HT1080 (cell line): ENCODE results near the gene GLOD4. TPM values are rescaled to one million over a fixed set of nuclear protein-coding genes. Genes with fewer than 3 reads are reported as not detected.
A peak's percentile ranks its signal among the peaks of the same experiment; 100 is the strongest.
"Not testable (repeated sequence)": the region's sequence is repeated elsewhere in the genome, so short reads cannot be mapped to it uniquely, and the experiment has no call there.

ENCODE experiments used
- DNase-seq: peaks from one replicate; pipeline ENCODE4 v3.0.0-alpha.2; 2015; ENCODE audit warnings: low read depth
- polyA plus RNA-seq, 2 experiments: library from polyadenylated mRNA; depleted of rRNA; stranded (reverse); fragments of >200 nt; gene quantifications; 2 replicates each; pipeline ENCODE4 v1.2.3, GENCODE V29; 2015
- total RNA-seq: library from RNA; depleted of rRNA; stranded (reverse); fragments of >200 nt; shearing (Covaris generic); gene quantifications from 2 replicates; pipeline ENCODE4 v1.2.3, GENCODE V29; 2014; rRNA removed

Gene GLOD4, protein sequence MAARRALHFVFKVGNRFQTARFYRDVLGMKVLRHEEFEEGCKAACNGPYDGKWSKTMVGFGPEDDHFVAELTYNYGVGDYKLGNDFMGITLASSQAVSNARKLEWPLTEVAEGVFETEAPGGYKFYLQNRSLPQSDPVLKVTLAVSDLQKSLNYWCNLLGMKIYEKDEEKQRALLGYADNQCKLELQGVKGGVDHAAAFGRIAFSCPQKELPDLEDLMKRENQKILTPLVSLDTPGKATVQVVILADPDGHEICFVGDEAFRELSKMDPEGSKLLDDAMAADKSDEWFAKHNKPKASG
- total RNA-seq, result 46.7 and 59.4 TPM in 2 replicates
- 44.1 and 49.1 TPM in 2 replicates for polyA plus RNA-seq (2015; cell fraction: cytosol; rRNA removed)
- polyA plus RNA-seq (2015; cell fraction: nucleus; rRNA removed), result 59.9 and 72.5 TPM in 2 replicates

DNA sequence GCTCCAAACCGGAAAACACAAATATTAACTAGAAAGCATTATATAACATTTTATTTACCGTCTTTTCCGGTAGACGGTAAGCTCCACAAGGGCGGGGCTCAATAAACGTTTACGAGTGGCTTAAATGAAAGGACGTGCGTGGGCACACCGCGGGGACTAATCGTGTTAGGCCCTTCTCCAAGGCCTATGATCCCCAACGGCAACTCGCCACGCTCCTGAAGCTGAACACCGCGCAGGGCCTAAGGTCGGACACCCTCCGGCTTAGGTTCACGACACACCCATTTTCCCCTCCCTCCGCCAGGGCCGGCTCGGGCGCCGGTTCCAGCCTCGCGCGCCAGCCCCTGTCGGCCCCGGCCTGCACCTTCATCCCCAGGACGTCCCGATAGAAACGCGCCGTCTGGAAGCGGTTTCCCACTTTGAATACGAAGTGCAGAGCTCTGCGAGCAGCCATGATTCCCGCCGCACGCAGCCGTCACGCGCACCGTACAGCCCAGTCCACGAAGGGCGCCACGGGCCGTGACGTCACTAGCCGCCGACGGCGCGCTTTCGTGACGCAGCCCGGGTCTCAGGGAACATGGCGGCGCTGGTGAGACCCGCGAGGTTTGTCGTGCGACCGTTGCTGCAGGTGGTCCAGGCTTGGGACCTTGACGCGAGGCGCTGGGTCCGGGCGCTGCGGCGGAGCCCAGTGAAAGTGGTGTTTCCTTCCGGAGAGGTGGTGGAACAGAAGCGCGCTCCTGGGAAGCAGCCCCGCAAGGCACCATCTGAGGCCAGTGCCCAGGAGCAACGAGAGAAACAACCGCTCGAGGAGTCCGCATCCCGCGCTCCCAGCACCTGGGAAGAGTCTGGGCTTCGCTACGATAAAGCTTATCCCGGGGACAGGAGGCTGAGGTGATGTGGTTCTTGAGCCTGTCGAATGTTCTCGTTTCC is at the start of gene GLOD4, which contains the start of gene MRM3:
TSS of gene GLOD4 (minus strand) at position 476 of the 927 bp plus-strand sequence. CDS start at position 451, 25 bp downstream.
TSS of gene MRM3 (plus strand) at position 549 of the 927 bp plus-strand sequence. CDS start at position 575, 26 bp downstream.
- DNase-seq, result peak; percentile 80

DNA sequence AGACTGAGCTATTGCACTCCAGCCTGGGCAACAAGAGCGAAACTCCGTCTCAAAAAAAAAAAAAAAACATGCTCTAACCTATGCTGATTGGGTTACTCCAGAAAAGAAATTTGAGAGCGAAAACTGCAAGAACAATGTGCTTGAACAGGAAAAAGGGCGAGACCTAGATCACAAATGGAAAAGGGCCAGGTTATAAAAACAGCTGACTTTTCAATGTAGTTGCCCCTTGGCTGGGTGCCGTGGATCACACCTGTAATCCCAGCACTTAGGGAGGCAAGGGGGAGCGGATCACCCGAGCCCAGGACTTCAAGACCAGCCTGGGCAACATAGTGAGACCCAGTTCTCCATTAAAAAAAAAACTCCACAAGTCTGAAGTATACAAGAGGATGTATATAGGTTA is 48.9 kb upstream of the GLOD4 start:
- no peak for DNase-seq

DNA sequence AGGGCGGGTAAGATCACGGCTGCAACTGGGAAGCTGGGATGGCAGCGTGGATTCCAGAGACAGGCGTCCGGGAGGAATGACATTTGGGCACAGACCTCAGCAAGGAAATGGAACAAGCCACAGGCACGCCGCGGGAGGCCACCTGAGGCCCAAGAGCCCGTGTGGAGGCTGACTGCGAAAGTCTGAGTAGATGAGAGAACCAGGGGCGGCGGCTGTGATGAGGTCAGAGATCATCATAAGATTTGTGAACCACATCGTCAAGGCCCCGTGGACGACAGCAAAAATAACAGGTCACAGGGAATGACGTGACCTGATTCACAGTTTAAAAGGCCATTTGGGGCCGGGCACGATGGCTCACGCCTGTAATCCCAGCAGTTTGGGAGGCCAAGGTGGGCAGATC is 48.3 kb upstream of the GLOD4 start:
- DNase-seq, result no peak

DNA sequence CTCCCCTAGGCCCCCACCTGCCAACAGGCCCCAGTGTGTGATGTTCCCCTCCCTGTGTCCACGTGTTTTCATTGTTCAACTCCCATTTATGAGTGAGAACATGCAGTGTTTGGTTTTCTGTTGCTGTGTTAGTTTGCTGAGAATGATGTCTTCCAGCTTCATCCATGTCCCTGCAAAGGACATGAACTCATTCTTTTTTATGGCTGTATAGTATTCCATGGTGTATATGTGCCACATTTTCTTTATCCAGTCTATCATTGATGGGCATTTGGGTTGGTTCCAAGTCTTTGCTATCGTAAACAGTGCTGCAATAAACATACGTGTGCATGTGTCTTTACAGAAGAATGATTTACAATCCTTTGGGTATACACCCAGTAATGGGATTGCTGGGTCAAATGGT is 47.5 kb upstream of the GLOD4 start:
- not testable (repeated sequence) for DNase-seq

DNA sequence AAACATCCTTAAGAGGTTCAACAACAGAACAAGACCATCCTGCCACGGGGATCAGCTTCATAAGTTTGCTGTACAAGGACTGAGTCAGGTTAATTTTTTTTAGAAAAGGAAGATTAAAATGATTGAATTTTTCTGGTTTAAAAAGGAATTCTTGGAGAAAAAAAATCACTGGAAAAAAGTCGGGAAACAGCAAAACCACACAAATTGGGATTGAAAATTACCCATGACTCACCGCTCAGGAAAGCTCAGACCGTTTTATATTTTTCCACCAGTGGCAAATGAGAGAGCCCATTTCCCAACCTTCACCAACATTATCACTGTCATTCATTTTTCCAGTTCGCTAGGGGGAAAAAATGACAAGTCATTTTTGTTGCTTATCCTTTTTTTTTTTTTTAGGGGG is 46.7 kb upstream of the GLOD4 start:
- DNase-seq, result no peak

DNA sequence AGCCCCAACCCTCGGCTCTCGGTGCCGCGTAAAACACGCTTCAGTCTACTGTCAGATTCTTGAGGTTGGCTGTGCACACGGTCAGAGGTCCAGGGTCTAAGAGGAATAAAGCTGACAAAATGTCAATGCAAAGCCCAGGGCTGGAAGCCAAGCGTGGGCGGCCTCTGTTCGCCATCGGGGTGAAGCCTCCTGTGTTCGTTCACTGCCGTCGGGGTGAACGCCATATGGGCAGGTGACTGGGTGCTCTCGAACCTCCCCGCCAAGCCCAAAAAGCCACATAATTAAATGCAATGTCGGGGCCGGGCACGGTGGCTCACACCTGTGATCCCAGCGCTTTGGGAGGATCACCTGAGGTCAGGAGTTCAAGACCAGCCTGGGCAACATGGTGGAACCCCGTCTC is 44.7 kb upstream of the GLOD4 start:
- DNase-seq, result no peak

DNA sequence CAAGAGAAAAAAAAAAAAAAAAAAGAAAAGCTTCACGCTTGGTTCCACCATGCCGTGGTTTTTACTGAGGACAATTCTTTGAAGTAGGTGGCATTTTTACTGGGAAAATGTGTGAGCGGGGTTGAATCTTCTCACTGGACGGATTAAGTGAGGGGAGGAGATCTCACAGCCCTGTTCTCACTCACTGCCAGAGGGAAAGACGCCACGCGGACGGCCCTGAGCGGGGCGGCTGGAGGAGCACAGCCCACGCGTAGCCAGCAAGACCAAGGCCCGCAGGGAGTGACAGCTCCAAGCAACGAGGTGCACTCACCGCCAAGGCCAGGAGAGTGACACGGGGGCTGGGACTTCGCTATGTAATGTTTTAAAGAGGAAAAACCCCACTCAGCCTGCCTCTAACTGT is 43.1 kb upstream of the GLOD4 start:
- no peak for DNase-seq

DNA sequence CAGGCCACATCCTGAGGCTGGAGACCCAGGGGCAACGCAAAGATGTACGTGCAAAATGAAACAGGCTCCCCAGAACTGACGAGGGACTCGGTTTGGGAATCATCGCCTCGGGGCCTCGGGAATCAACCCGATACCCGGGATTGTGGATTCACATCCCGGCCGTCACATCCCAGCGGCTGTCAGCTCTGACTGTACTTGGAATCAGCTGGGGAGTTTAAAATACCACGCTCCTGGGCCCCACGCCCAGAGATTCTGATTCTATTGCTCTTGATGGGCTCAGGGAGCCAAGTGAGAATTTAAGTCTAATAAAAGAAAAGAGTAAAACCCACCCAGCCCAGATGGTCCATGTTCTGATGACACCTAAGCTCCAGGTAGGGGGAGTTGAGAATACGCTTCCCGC is 42.3 kb upstream of the GLOD4 start:
- DNase-seq, result no peak

DNA sequence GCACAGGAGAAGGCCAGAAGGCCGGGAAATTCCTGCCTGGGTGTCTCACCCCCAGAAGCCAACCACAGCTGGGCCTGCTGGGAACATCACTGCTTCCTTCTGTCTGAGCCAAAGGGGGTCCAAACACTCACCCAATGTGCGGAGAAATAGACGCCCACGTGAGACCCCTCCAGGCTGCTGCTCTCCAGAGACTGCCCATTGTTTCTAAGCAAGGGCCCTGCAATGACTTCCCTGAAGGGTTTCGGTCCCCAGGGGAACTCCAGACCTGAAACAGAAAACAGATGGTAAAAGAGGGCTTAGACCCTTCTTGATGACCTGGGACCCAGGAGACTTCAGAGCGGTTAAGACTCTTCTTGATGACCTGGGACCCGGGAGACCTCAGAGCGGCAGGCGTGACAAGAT is 41.4 kb upstream of the GLOD4 start:
- no peak for DNase-seq

DNA sequence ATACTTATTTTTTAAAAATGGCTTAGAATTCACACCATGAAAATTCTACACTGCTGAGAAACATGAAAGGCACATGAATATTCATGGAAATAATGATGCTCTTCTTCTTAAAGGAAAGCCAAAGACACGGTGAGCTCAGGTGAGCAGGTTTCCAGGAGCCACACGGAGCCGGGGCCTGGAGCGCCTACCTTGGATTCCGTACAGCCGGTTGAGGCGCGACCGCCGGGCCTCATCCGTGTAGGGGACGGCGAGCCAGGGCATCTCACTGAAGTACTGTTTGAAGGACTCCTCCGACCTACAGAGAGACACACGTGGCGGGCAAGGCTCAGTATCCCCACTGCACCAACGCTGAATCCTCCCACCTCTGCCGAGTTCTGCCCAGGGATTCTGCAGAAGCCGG is 37.2 kb upstream of the GLOD4 start:
- no peak for DNase-seq

DNA sequence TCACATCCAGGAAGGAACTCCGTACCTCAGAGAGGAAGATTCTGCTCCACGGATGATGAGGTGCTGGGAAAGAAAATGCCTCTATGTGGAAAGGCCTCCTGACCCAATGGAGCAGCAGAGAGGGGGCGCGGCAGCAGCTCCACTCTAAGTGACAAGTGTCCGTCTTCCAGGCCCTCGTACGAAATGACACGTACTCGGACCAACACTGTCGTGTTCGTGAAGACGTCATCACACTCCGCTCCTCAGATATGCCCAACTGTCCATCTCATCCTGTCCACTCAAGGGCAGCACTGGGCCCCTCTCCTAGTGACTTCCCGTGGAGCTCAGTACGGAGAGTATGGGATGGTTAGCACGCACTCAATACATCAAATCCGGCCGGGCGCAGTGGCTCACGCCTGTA is 32.3 kb upstream of the GLOD4 start:
- no peak for DNase-seq

DNA sequence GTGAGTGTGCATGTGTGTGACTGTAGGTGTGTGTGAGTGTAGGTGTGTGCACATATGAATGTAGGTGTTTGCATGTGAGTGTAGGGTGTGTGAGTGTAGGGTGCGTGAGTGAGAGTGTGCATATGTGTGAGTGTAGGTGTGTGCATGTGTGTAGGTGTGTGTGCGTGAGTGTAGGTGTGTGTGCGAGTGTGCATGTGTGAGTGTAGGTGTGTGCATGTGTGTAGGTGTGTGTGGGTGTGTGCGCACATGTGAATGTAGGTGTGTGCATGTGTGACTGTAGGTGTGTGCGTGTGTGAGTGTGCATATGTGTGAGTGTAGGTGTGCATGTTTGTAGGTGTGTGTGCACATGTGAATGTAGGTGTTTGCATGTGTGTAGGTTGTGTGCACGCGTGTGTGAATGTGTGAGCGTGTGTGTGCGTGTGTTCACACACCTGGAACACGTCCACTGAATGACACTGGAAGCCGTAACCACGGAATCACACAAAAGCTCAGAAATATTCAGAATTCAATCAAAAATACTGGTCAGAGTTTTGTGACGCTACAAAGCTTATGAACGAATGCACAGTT is 30.6 kb upstream of the GLOD4 start:
- DNase-seq, result no peak

DNA sequence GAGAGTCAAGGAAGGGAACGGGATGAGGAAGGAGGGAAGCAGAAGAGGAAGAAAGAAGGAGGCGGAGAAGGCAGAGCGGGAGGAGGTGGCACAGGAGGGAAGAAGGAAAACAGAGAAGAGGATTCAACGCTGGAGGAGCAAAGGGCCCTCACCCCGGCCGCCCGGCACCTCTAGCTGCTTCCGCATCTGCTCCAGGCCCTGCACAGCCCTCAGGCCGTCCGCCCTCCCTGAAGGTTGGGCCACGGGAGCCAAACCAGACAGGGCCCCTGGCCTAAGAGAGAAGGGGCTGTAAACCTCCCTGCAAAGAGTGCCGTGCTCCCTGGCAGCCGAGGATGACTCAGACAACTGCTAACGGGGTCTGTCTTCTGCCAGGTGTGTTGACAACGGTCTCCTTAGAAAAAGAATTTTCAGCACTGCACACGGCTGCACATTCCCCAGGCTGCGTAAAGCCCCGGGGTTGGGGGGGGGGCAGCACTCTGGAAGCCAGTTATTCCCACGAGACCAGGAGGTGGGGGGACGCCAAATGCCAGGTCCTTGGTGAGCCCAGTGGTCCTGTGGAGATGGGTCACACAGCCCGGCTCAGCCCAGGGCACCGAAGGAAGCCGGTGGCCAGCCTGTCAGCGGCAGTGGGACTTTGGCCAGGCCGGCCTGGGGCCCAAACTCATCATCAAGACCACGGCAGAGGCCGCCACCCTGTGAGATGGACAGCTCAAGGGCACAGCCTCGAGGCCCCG is 29.1 kb upstream of the GLOD4 start:
- DNase-seq, result no peak

DNA sequence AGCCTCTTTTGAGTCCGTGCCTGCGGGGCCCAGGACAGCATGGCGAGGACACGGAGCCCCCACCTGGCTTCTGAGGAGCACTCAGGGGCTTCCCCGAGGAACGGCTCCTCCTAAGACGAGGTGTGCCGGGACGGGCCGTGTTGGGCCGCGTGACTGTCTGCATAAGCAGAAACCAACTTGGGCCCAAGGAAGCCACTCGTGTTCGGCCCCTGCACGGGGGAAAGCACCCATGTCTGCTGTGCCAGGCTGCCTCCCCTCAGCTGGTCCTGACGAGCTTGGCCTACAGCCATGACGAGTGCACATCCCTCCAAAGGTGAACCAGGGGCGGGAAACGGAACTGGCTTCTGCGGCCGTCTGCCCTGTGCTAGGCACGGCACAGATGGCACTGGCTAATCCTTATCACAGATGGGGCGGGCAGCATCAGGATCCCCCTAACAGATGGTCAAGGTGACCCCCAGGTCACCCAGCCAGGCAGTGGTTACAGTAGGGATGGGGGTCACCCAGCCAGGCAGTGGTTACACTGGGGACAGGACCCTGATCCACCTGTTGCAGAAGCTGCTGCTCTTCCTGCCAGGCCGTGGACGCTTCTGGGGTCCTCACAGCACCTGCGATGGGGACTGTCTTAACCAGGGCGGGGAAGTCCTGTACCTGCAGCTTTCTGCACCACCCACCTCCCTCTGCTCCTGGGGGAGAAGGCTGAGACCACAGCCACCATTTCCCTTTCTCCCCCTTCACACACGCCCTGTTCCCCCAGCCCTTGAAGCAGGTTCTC is 25.6 kb upstream of the GLOD4 start:
- no peak for DNase-seq

DNA sequence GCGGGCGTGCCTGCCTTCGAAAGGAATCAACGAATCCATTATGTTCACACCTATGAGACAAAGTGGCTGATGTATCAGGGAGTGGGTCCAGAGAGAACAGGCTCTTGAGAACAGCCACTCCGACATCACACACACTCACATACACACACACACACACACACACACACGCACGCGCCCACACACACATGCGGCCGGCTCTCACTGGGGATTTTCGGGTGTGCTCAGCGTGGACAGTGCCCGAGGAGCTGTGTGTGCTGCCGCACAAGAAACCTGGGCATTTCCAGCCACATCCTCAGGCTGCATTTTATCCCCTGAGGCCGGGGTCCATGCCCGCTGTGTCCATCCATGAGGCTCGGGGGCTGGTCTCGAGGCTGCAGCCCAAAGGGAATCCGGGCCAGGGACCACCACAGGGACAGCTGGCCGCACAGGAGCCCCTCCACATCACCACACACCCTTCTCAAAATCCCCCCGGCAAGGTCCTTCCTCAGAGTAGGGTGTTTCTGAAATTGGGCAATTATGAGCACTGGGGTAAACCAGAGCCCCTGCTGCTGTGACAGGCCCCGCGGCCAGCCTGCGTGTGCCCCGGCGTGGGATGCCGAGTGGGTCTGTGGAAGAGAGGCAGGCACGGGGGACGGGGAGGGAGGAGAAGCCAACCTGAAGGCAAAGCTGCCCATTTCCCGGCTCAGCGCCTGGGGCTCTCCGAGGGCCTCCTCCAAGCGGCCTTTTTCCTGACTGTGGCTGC is 24.9 kb upstream of the GLOD4 start:
- DNase-seq, result no peak

DNA sequence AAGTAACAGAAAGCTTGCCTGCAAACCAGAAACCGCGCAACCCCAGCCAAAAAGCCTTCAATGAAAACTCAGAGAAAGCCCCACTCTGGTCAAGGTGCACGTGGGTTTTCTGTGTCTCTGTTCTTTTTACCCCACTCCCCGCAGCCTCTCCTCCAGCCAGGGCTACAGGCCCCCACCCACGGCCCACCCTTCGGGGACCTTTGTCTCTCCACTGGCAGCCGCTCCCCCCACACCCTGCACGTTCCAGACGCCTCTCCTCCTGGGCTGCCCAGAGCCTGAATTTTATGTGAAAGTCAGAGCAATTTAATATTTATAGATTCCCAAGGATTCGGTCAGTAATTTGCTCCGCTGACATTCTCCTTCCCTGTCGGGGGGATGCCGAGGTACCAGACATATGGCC is 24.3 kb upstream of the GLOD4 start:
- no peak for DNase-seq

DNA sequence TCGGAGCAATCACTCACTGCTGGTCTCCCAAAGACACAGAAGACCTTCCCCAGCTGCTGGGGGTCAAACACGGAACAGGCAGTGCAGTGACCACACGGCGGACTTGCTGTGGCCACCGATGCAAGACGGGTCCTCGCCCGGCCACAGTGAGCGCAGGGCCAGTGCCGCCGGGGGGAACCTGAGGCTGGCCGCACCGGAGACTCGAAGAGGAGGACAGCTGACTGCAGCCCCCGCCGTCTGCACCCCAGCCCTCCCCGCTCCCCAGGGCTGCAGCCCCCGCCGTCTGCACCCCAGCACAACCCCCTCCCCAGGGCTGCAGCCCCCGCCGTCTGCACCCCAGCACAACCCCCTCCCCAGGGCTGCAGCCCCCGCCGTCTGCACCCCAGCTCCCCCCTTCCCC is 23.8 kb upstream of the GLOD4 start:
- DNase-seq, result not testable (repeated sequence)

DNA sequence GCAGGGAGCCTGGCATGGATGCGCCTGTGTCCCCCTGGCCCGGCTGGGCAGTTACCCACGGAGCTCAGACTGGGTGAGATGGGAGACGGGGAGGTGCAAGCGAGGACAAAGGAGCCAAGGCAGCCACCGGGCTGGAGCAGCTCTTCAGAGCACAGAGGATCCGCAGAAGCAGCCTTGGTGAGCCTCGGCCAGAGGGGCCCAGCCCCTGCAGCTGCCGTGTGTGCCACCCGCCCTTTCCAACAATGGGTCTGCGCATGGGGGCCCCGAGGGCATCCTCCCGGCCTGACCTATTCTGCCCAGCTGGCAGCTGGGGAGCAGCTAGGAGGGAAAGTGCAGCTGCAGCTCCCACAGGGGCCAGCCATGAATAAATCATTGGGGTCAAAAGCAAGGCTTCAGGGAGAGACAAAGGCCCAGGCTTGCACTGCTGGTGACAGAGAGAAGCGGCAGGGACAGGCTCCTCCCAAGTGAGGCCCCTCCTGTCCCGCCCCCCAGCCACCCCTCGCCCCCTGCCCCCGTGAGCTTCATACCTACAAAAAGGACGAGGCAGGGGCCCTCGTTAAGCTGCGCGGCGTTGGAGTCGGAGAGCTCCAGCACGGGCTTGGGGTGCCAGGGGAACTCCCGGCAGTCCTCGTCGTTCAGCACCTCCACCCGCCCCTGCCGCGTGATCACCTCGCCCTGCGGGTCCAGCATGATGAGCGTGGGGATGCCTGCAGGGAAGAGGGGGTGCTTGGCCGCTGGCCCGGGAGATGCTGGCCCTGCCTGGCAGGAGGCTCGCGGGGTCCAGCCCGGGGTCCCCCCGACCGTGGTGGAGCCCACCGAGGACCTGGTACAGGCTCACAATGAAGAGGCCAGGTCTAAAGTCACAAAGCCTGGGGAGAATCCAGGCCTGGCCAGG is 22.7 kb upstream of the GLOD4 start:
- DNase-seq, result no peak
